GM19455 (cell line): ENCODE data around the gene EGFL8.

Experiments
- ATAC-seq: cut with Tn5 transposase; IDR thresholded peaks from one replicate; pipeline ENCODE4 v1.9.1; 2021; ENCODE audit not compliant: unreplicated experiment

EGFL8 gene

GRCh38 chr6:32167154-32167760 lies 2.9 kb downstream of the EGFL8 start:
- ATAC-seq, result no peak

GRCh38 chr6:32167761-32168262 lies 3.4 kb downstream of the EGFL8 start:
- no peak for ATAC-seq

GRCh38 chr6:32168350-32168749 lies 4.0 kb downstream of the EGFL8 start:
- no peak for ATAC-seq

- no peak for ATAC-seq
These were observed 4.6 kb downstream of the EGFL8 start for GRCh38 chr6:32168807-32169591.

GRCh38 chr6:32170294-32170693 lies 5.9 kb downstream of the EGFL8 start:
- no peak for ATAC-seq

GRCh38 chr6:32171234-32171633 lies 6.8 kb downstream of the EGFL8 start:
- ATAC-seq, result no peak

GRCh38 chr6:32173051-32173727 lies 8.8 kb downstream of the EGFL8 start:
- ATAC-seq, result no peak

GRCh38 chr6:32174416-32174815 lies 10.0 kb downstream of the EGFL8 start:
- no peak for ATAC-seq

- ATAC-seq, result no peak
These were observed 10.9 kb downstream of the EGFL8 start for GRCh38 chr6:32175322-32175710.

- peak; percentile 45 for ATAC-seq
These were observed 11.5 kb downstream of the EGFL8 start, which contains the start of gene AGPAT1 for GRCh38 chr6:32175711-32176475. AGPAT1 (minus strand) TSS chr6:32176084; CDS start chr6:32171496, 4,588 bp downstream.

- ATAC-seq, result no peak
These were observed 12.2 kb downstream of the EGFL8 start for GRCh38 chr6:32176476-32177182.

- no peak for ATAC-seq
These were observed 12.9 kb downstream of the EGFL8 start for GRCh38 chr6:32177183-32177787.

GRCh38 chr6:32177788-32178546 lies 13.6 kb downstream of the EGFL8 start, which contains the start of gene RNF5:
RNF5 (plus strand) TSS chr6:32178405; CDS start chr6:32178512, 107 bp downstream.
- ATAC-seq, result peak; percentile 82

- ATAC-seq, result no peak
These were observed 14.4 kb downstream of the EGFL8 start for GRCh38 chr6:32178547-32179440.

- ATAC-seq, result no peak
These were observed 15.5 kb downstream of the EGFL8 start for GRCh38 chr6:32179766-32180405.

GRCh38 chr6:32181148-32181702 lies 16.8 kb downstream of the EGFL8 start:
- ATAC-seq, result no peak

- no peak for ATAC-seq
These were observed 17.6 kb downstream of the EGFL8 start for GRCh38 chr6:32181915-32182529.
